Fibroblast of the conjunctiva (primary cell): ENCODE data around the gene CRYBB2.
A peak's percentile ranks its signal among the peaks of the same experiment; 100 is the strongest.
"Not testable (repeated sequence)": the region's sequence is repeated elsewhere in the genome, so short reads cannot be mapped to it uniquely, and the experiment has no call there.

ENCODE experiments used
- DNase-seq: peaks from one replicate; pipeline ENCODE4 v3.0.0-alpha.2; 2010; ENCODE audit warnings: low read depth

Gene CRYBB2

GRCh38 chr22:25199731-25200520, 19.5 kb upstream of the CRYBB2 start, which contains the start of gene CRYBB3:
TSS of gene CRYBB3 (plus strand) at chr22:25199858. CDS start at chr22:25201397, 1,539 bp downstream.
- DNase-seq = no peak

GRCh38 chr22:25200967-25201366, 18.5 kb upstream of the CRYBB2 start:
- DNase-seq = no peak

- DNase-seq = no peak
Measured at GRCh38 chr22:25201557-25202273, 17.7 kb upstream of the CRYBB2 start.

GRCh38 chr22:25202290-25202921, 17.0 kb upstream of the CRYBB2 start:
- DNase-seq = peak; percentile 23

GRCh38 chr22:25203082-25203481, 16.4 kb upstream of the CRYBB2 start:
- DNase-seq = no peak

GRCh38 chr22:25204547-25204946, 14.9 kb upstream of the CRYBB2 start:
- DNase-seq = not testable (repeated sequence)

GRCh38 chr22:25205847-25206246, 13.6 kb upstream of the CRYBB2 start:
- no peak for DNase-seq

GRCh38 chr22:25206998-25207397, 12.4 kb upstream of the CRYBB2 start:
- DNase-seq = no peak

- DNase-seq = no peak
Measured at GRCh38 chr22:25207553-25208157, 11.8 kb upstream of the CRYBB2 start.

- DNase-seq = no peak
Measured at GRCh38 chr22:25208328-25208727, 11.1 kb upstream of the CRYBB2 start.

- no peak for DNase-seq
Measured at GRCh38 chr22:25208743-25209505, 10.5 kb upstream of the CRYBB2 start.

- no peak for DNase-seq
Measured at GRCh38 chr22:25210793-25211192, 8.6 kb upstream of the CRYBB2 start.

GRCh38 chr22:25212337-25212736, 7.1 kb upstream of the CRYBB2 start:
- no peak for DNase-seq

- no peak for DNase-seq
Measured at GRCh38 chr22:25213221-25213620, 6.2 kb upstream of the CRYBB2 start.

- no peak for DNase-seq
Measured at GRCh38 chr22:25216230-25216629, 3.2 kb upstream of the CRYBB2 start.

GRCh38 chr22:25219948-25220442, 556 bp downstream of the CRYBB2 start:
- no peak for DNase-seq

GRCh38 chr22:25221790-25222189, 2.4 kb downstream of the CRYBB2 start:
- DNase-seq = no peak

GRCh38 chr22:25223269-25223850, 3.9 kb downstream of the CRYBB2 start:
- no peak for DNase-seq

GRCh38 chr22:25228822-25229221, 9.4 kb downstream of the CRYBB2 start:
- no peak for DNase-seq

- DNase-seq = not testable (repeated sequence)
Measured at GRCh38 chr22:25230760-25231159, 11.3 kb downstream of the CRYBB2 start.

GRCh38 chr22:25232301-25232700, 12.9 kb downstream of the CRYBB2 start:
- peak; percentile 9 for DNase-seq
